Esophagus squamous epithelium (tissue), 4 donors: ENCODE data around the gene PRCP.

Experiments used
- POLR2A ChIP-seq, 4 donors: fragments of 450-650 bp; IDR thresholded peaks; one replicate each; pipeline ENCODE4 v1.6.1; 2017; ENCODE audit warnings: antibody characterized with exemption in 4 of 4, mild to moderate bottlenecking in 4 of 4, moderate library complexity in 3 of 4
- TF ChIP-seq, protein P1 (sequence below), 6 experiments: fragments of 450-650 bp in 4 of 6; fragments of 200-600 bp in 2 of 6; sonication (generic) in 2 of 6; IDR thresholded peaks; one replicate each; pipeline ENCODE4 v1.5.1; 2016 to 2019; ENCODE audit warnings: antibody characterized with exemption in 6 of 6, mild to moderate bottlenecking in 4 of 6, moderate library complexity in 4 of 6

GRCh38 chr11:82786836-82787235 is 113.4 kb downstream of the PRCP start:
- TF ChIP-seq, protein P1, sequence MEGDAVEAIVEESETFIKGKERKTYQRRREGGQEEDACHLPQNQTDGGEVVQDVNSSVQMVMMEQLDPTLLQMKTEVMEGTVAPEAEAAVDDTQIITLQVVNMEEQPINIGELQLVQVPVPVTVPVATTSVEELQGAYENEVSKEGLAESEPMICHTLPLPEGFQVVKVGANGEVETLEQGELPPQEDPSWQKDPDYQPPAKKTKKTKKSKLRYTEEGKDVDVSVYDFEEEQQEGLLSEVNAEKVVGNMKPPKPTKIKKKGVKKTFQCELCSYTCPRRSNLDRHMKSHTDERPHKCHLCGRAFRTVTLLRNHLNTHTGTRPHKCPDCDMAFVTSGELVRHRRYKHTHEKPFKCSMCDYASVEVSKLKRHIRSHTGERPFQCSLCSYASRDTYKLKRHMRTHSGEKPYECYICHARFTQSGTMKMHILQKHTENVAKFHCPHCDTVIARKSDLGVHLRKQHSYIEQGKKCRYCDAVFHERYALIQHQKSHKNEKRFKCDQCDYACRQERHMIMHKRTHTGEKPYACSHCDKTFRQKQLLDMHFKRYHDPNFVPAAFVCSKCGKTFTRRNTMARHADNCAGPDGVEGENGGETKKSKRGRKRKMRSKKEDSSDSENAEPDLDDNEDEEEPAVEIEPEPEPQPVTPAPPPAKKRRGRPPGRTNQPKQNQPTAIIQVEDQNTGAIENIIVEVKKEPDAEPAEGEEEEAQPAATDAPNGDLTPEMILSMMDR (IDR thresholded peaks at IDR 0.05): no peak
- TF ChIP-seq POLR2A (IDR thresholded peaks at IDR 0.05): no peak
